ENCODE measurements around the gene MAP2K5.

Gene MAP2K5

GRCh38 chr15:67743558-67743957, 201.1 kb downstream of the MAP2K5 start:
- TF ChIP-seq CREB5 (CRISPR knock-in tag; IDR thresholded peaks at IDR 0.05; ENCODE audit: low read depth) (no peak), POU6F1 (CRISPR knock-in tag; IDR thresholded peaks at IDR 0.05; ENCODE audit: borderline replicate concordance, low read depth) (no peak), ZNF8 (CRISPR knock-in tag; IDR thresholded peaks at IDR 0.05) (no peak), TOX (CRISPR knock-in tag; IDR thresholded peaks at IDR 0.05; ENCODE audit: borderline replicate concordance) (no peak), ZC3H10 (CRISPR knock-in tag; IDR thresholded peaks at IDR 0.05) (no peak), BACH2 (CRISPR knock-in tag; IDR thresholded peaks at IDR 0.05; ENCODE audit: borderline replicate concordance) (no peak), ZFP30 (CRISPR knock-in tag; IDR thresholded peaks at IDR 0.05) (no peak), ARNTL (CRISPR knock-in tag; IDR thresholded peaks at IDR 0.05; ENCODE audit: borderline replicate concordance, low read depth) (no peak), RARB (CRISPR knock-in tag; IDR thresholded peaks at IDR 0.05) (no peak), ZNF565 (CRISPR knock-in tag; conservative IDR thresholded peaks at IDR 0.05; ENCODE audit: low read depth) (no peak), TSHZ2 (CRISPR knock-in tag; IDR thresholded peaks at IDR 0.05) (no peak), ZNF70 (CRISPR knock-in tag; IDR thresholded peaks at IDR 0.05) (no peak), PPARA (CRISPR knock-in tag; IDR thresholded peaks at IDR 0.05; ENCODE audit: borderline replicate concordance) (no peak), ZFP3 (CRISPR knock-in tag; IDR thresholded peaks at IDR 0.05) (no peak), PATZ1 (CRISPR knock-in tag; IDR thresholded peaks at IDR 0.05; ENCODE audit: borderline replicate concordance) (no peak), CSDC2 (CRISPR knock-in tag; IDR thresholded peaks at IDR 0.05) (no peak), CSRNP3 (CRISPR knock-in tag; IDR thresholded peaks at IDR 0.05) (no peak), GLIS3 (CRISPR knock-in tag; IDR thresholded peaks at IDR 0.05) (no peak), ISL1 (CRISPR knock-in tag; IDR thresholded peaks at IDR 0.05) (no peak)
- no peak for ATAC-seq

GRCh38 chr15:67744331-67745072, 202.0 kb downstream of the MAP2K5 start:
- TF ChIP-seq GLIS3 (CRISPR knock-in tag; IDR thresholded peaks at IDR 0.05) (no peak), CREB5 (CRISPR knock-in tag; IDR thresholded peaks at IDR 0.05; ENCODE audit: low read depth) (no peak), ISL1 (CRISPR knock-in tag; IDR thresholded peaks at IDR 0.05) (peak; percentile 22; the same call in 1 of the 2 replicates)
- ATAC-seq = no peak
